Body of pancreas (tissue), 4 donors: Measurements from ENCODE around the gene SSU72.

ENCODE experiments used
- CTCF ChIP-seq, 7 experiments: fragments of 450-650 bp in 4 of 7; fragments of 200-600 bp in 3 of 7; sonication (generic) in 3 of 7; IDR thresholded peaks; one replicate each; pipeline ENCODE4 v1.5.1; 2016 to 2019; ENCODE audit warnings: antibody characterized with exemption in 7 of 7
- POLR2A ChIP-seq, 3 donors: fragments of 450-650 bp; IDR thresholded peaks; one replicate each; pipeline ENCODE4 v1.6.1; 2016; ENCODE audit warnings: antibody characterized with exemption in 3 of 3, mild to moderate bottlenecking in 2 of 3

- TF ChIP-seq CTCF (IDR thresholded peaks at IDR 0.05) (no peak), POLR2A (IDR thresholded peaks at IDR 0.05) (no peak)
Observed at GRCh38 chr1:1612104-1612400, 37.4 kb upstream of the SSU72 start.
